HepG2 (cell line): Measurements from ENCODE around the gene OSBPL2. TPM values are rescaled to one million over a fixed set of nuclear protein-coding genes. Genes with fewer than 3 reads are reported as not detected.

Experiments
- ATAC-seq: fragments of 200-7000 bp; cut with Tn5 transposase; 3 replicates; pipeline ENCODE4 v1.9.1; 2020; ENCODE audit warnings: mild to moderate bottlenecking, moderate library complexity
- BruUV-seq: library from RNA; stranded (reverse); fragments of 400-500 nt; replicated peaks from 2 replicates; lab custom pipeline; 2021; lab: Mats Ljungman, UMichigan
- CTCF ChIA-PET: fragments of 300-600 bp; formaldehyde crosslinking; extraction: SDS; loops from one replicate; lab custom pipeline; 2021; ENCODE audit warnings: low total read pairs, inconsistent platforms, low intra/inter-chr PET ratio; lab: Yijun Ruan, JAX
- POLR2A ChIA-PET: fragments of 350-600 bp; sonication (Branson Sonifier 250); formaldehyde crosslinking; loops from one replicate; lab custom pipeline; 2020; ENCODE audit warnings: antibody characterized with exemption, inconsistent platforms; lab: Yijun Ruan, JAX
- DNase-seq: peaks from one replicate; pipeline ENCODE4 v3.0.0-alpha.2; 2015; ENCODE audit warnings: low spot score
- FAIRE-seq: peaks from 3 replicates; lab custom pipeline; 2011; peaks lifted over from hg19 to GRCh38; lab: Jason Lieb, UNC
- H2AFZ ChIP-seq: one replicate; pipeline ENCODE4 v1.6.1; 2011; ENCODE audit warnings: low read length, inconsistent platforms
- H3K27ac ChIP-seq: fragments of 300-600 bp; 3 replicates; pipeline ENCODE4 v1.8.0; 2011; ENCODE audit warnings: mixed run types, mild to moderate bottlenecking, mixed read lengths, low read length, inconsistent platforms; ENCODE audit not compliant: insufficient read depth; ENCODE audit errors: extremely low read length
- H3K27me3 ChIP-seq, 2 experiments: fragments of 200-600 bp in 1 of 2; 2 replicates in 1 of 2; 3 replicates in 1 of 2; pipeline versions ENCODE4 v1.6.0 to v1.8.0; 2011; ENCODE audit warnings: low read length in 2 of 2, mild to moderate bottlenecking in 2 of 2, moderate library complexity in 2 of 2, inconsistent platforms in 1 of 2; ENCODE audit not compliant: insufficient read depth in 2 of 2, control insufficient read depth in 1 of 2
- H3K36me3 ChIP-seq, 2 experiments: fragments of 200-600 bp in 1 of 2; replicated peaks in 1 of 2; 2 replicates in 1 of 2; 3 replicates in 1 of 2; pipeline versions ENCODE4 v1.5.1 to v1.8.0; 2011; ENCODE audit warnings: low read length in 2 of 2, inconsistent platforms in 1 of 2; ENCODE audit not compliant: insufficient read depth in 2 of 2, control insufficient read depth in 1 of 2
- H3K4me1 ChIP-seq: 2 replicates; pipeline ENCODE4 v1.5.1; 2012; ENCODE audit warnings: low read length, inconsistent platforms; ENCODE audit not compliant: insufficient read depth
- H3K4me2 ChIP-seq: 2 replicates; pipeline ENCODE4 v1.6.0; 2011; ENCODE audit warnings: low read depth, low read length, inconsistent platforms
- H3K4me3 ChIP-seq, 3 experiments: fragments of 200-600 bp in 1 of 3; sonication (generic), shearing (Covaris generic) in 1 of 3; replicated peaks in 1 of 3; 2 replicates each; pipeline ENCODE4 v1.5.1; 2011 to 2016; ENCODE audit warnings: low read length in 3 of 3, inconsistent platforms in 2 of 3, low read depth in 2 of 3, mild to moderate bottlenecking in 2 of 3, control low read depth in 1 of 3, mixed read lengths in 1 of 3; ENCODE audit not compliant: insufficient read depth in 1 of 3
- H3K79me2 ChIP-seq: one replicate; pipeline ENCODE4 v1.6.1; 2011; ENCODE audit warnings: low read length, inconsistent platforms; ENCODE audit not compliant: insufficient read depth
- H3K9ac ChIP-seq: 2 replicates; pipeline ENCODE4 v1.6.0; 2011; ENCODE audit warnings: mild to moderate bottlenecking, low read depth, low read length, inconsistent platforms; ENCODE audit not compliant: insufficient read depth
- H3K9me3 ChIP-seq: 2 replicates; pipeline ENCODE4 v1.5.1; 2012; ENCODE audit warnings: mild to moderate bottlenecking, low read length
- H4K20me1 ChIP-seq: 2 replicates; pipeline ENCODE4 v1.6.0; 2011; ENCODE audit warnings: inconsistent platforms, mild to moderate bottlenecking, low read length, moderate library complexity; ENCODE audit not compliant: insufficient read depth
- AGO2 ChIP-seq: fragments of 200-400 bp; formaldehyde crosslinking; optimal IDR thresholded peaks from 2 replicates; pipeline ENCODE3; 2017; ENCODE audit warnings: mild to moderate bottlenecking, low read depth, low read length, moderate library complexity
- ARNTL ChIP-seq: sonication (generic); formaldehyde crosslinking; IDR thresholded peaks from 2 replicates; pipeline ENCODE4 v1.4.0; 2020; ENCODE audit warnings: mild to moderate bottlenecking, missing genetic modification reagents
- ATF4 ChIP-seq, 2 experiments: fragments of 450-650 bp in 1 of 2; sonication (generic) in 1 of 2; formaldehyde crosslinking; IDR thresholded peaks; 2 replicates each; pipeline versions ENCODE4 v1.5.0 to v1.8.0; 2020 to 2022; ENCODE audit warnings: mild to moderate bottlenecking in 1 of 2, missing genetic modification reagents in 1 of 2
- GTF2F1 ChIP-seq: fragments of 150-350 bp; IDR thresholded peaks from 2 replicates; pipeline ENCODE4 v1.6.1; 2014; ENCODE audit warnings: low read length
- LCORL ChIP-seq, 2 experiments: fragments of 450-650 bp in 1 of 2; sonication (generic) in 1 of 2; formaldehyde crosslinking in 1 of 2; IDR thresholded peaks; 2 replicates each; pipeline versions ENCODE4 v1.5.0 to v1.6.1; 2017 to 2020; ENCODE audit warnings: antibody characterized with exemption in 1 of 2, missing genetic modification reagents in 1 of 2
- MAF1 ChIP-seq: sonication (generic); formaldehyde crosslinking; IDR thresholded peaks from 2 replicates; pipeline ENCODE4 v1.5.0; 2020; ENCODE audit warnings: missing genetic modification reagents, borderline replicate concordance
- PLSCR1 ChIP-seq: sonication (generic); formaldehyde crosslinking; IDR thresholded peaks from 2 replicates; pipeline ENCODE4 v1.5.0; 2020; ENCODE audit warnings: missing genetic modification reagents, mild to moderate bottlenecking, borderline replicate concordance
- SRSF1 ChIP-seq: fragments of 200-400 bp; formaldehyde crosslinking; optimal IDR thresholded peaks from 2 replicates; pipeline ENCODE3; 2017; ENCODE audit warnings: mild to moderate bottlenecking, low read depth, low read length, moderate library complexity
- TOE1 ChIP-seq: sonication (generic); formaldehyde crosslinking; IDR thresholded peaks from 2 replicates; pipeline ENCODE4 v1.4.0; 2020; ENCODE audit warnings: mild to moderate bottlenecking, missing genetic modification reagents
- U2AF1 ChIP-seq: fragments of 200-400 bp; formaldehyde crosslinking; optimal IDR thresholded peaks from 2 replicates; pipeline ENCODE3; 2017; ENCODE audit warnings: mild to moderate bottlenecking, low read depth, low read length
- ZC3H13 ChIP-seq: sonication (generic); formaldehyde crosslinking; IDR thresholded peaks from 2 replicates; pipeline ENCODE4 v1.8.1; 2023; ENCODE audit warnings: mild to moderate bottlenecking, missing genetic modification reagents, moderate library complexity
- ZFP1 ChIP-seq: IDR thresholded peaks from 2 replicates; pipeline ENCODE4 v1.6.1; 2016
- ZHX1 ChIP-seq: sonication (generic); formaldehyde crosslinking; IDR thresholded peaks from 2 replicates; pipeline ENCODE4 v1.8.1; 2022; ENCODE audit warnings: low read depth, mild to moderate bottlenecking, missing genetic modification reagents
- ZNF335 ChIP-seq: sonication (generic); formaldehyde crosslinking; IDR thresholded peaks from 2 replicates; pipeline ENCODE4 v1.4.0; 2020; ENCODE audit warnings: missing genetic modification reagents
- ZNF367 ChIP-seq: sonication (generic); formaldehyde crosslinking; IDR thresholded peaks from 2 replicates; pipeline ENCODE4 v1.4.0; 2020; ENCODE audit warnings: missing genetic modification reagents, borderline replicate concordance
- ZNF543 ChIP-seq: sonication (generic); formaldehyde crosslinking; IDR thresholded peaks from 2 replicates; pipeline ENCODE4 v1.4.0; 2020; ENCODE audit warnings: mild to moderate bottlenecking, missing genetic modification reagents
- ZNF678 ChIP-seq: sonication (generic); formaldehyde crosslinking; IDR thresholded peaks from 2 replicates; pipeline ENCODE4 v1.4.0; 2020; ENCODE audit warnings: mild to moderate bottlenecking, missing genetic modification reagents
- WGBS: methylation state at CpG from one replicate; pipeline ENCODE4 v1.1.6; 2017; ENCODE audit warnings: low lambda C conversion rate; 5-methylcytosine and 5-hydroxymethylcytosine counted together
- in situ Hi-C: cut with HindIII; loops from 2 replicates; pipeline ENCODE4 v1.10.0; 2017; ENCODE audit warnings: low pct_unique_long_range_greater_than_20kb; ENCODE audit not compliant: extremely low pct_ligation_motif_present
- intact Hi-C: fragments of 100-400 bp; cut with micrococcal nuclease; formaldehyde crosslinking; loops from one replicate; pipeline ENCODE4 v1.10.0; 2022; ENCODE audit not compliant: unreplicated experiment
- polyA plus RNA-seq, 8 experiments: library from polyadenylated mRNA; depleted of rRNA in 3 of 8; stranded (reverse) in 7 of 8; unstranded in 1 of 8; fragments of >200 nt; fragmentation: Illumina TruSeq in 4 of 8; extraction: Trizol in 4 of 8; gene quantifications; 2 replicates each; pipeline versions ENCODE4 v1.2.1 to v1.2.3, GENCODE V29; 2011 to 2016; ENCODE audit warnings: low read depth in 4 of 8, missing spikeins in 1 of 8, mixed read lengths in 1 of 8; ENCODE audit not compliant: insufficient read depth in 1 of 8
- total RNA-seq, 5 experiments: library from RNA; depleted of rRNA; stranded (reverse); fragments of >200 nt; fragmentation: Illumina TruSeq; extraction: Trizol; gene quantifications; 2 replicates each; pipeline ENCODE4 v1.2.3, GENCODE V29; 2016; ENCODE audit warnings: low read depth in 1 of 5
- TF ChIP-seq, protein P1 (sequence below): IDR thresholded peaks from 2 replicates; pipeline ENCODE4 v1.6.1; 2012; ENCODE audit warnings: low read length, improper control_type of control experiment

OSBPL2 gene
- total and polyA plus RNA-seq, 2 of the 13 experiments (the other 11 are each of a cell fraction or from before 2014, with no cell fraction given) = 18.5 to 37.4 TPM

DNA sequence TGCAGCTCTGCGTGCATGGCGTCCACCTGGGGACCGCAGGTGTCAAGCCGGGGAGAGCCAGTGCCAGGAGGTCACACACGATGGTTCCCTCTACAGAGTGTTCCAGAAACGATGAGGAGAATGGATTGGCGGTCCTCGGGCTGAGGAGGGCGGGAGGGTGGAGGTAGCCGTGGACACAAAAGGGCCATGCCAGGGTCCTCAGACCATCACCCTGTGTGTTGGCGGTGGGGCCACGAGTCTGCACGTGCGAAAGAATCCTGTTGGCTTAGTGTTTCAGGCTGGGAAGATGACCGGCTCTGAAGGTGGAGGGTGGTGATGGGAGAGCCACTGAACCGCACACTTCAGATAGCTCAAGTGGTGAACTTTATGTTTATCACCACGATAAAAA is 31.9 kb upstream of the OSBPL2 start:
- H3K27ac ChIP-seq = no peak overlapping the region
- no peak for ATAC-seq
- CTCF ChIA-PET = no interaction called here
- intact Hi-C loops = no loop called here
- 89% methylated on average over 17 of the region's 17 CpGs for WGBS
- TF ChIP-seq ARNTL (CRISPR knock-in tag) = no peak
- TF ChIP-seq ZNF335 (CRISPR knock-in tag) = no peak
- no peak for TF ChIP-seq ATF4 (CRISPR knock-in tag; IDR thresholded peaks at IDR 0.05)
- no peak for TF ChIP-seq ZHX1 (CRISPR knock-in tag)
- TF ChIP-seq ZC3H13 (CRISPR knock-in tag) = 0 out of 2 replicates have a peak, but pooled peaks have one; percentile 10
- no peak for TF ChIP-seq LCORL (IDR thresholded peaks at IDR 0.05)
- TF ChIP-seq LCORL (CRISPR knock-in tag; IDR thresholded peaks at IDR 0.05) = no peak
- TF ChIP-seq SRSF1 = peak; percentile 20
- TF ChIP-seq ZFP1 (CRISPR knock-in tag) = no peak
- no peak for TF ChIP-seq MAF1 (CRISPR knock-in tag)
- TF ChIP-seq PLSCR1 (CRISPR knock-in tag) = no peak
- no peak for TF ChIP-seq ZNF543 (CRISPR knock-in tag)
- no peak for TF ChIP-seq ZNF678 (CRISPR knock-in tag)
- TF ChIP-seq U2AF1 = no peak
- TF ChIP-seq TOE1 (CRISPR knock-in tag) = no peak
- TF ChIP-seq, protein P1, sequence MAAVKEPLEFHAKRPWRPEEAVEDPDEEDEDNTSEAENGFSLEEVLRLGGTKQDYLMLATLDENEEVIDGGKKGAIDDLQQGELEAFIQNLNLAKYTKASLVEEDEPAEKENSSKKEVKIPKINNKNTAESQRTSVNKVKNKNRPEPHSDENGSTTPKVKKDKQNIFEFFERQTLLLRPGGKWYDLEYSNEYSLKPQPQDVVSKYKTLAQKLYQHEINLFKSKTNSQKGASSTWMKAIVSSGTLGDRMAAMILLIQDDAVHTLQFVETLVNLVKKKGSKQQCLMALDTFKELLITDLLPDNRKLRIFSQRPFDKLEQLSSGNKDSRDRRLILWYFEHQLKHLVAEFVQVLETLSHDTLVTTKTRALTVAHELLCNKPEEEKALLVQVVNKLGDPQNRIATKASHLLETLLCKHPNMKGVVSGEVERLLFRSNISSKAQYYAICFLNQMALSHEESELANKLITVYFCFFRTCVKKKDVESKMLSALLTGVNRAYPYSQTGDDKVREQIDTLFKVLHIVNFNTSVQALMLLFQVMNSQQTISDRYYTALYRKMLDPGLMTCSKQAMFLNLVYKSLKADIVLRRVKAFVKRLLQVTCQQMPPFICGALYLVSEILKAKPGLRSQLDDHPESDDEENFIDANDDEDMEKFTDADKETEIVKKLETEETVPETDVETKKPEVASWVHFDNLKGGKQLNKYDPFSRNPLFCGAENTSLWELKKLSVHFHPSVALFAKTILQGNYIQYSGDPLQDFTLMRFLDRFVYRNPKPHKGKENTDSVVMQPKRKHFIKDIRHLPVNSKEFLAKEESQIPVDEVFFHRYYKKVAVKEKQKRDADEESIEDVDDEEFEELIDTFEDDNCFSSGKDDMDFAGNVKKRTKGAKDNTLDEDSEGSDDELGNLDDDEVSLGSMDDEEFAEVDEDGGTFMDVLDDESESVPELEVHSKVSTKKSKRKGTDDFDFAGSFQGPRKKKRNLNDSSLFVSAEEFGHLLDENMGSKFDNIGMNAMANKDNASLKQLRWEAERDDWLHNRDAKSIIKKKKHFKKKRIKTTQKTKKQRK = no peak
- TF ChIP-seq AGO2 = peak; percentile 8
- TF ChIP-seq GTF2F1 = no peak
- TF ChIP-seq ZNF367 = no peak
- peaks cover 13 to 20% of the 10 kb centered on the region in 2 experiments; a peak in 4 of 5 replicates for H3K27me3 ChIP-seq
- no peak overlapping the region for H3K4me3 ChIP-seq
- H3K9me3 ChIP-seq = no peaks in the 10 kb centered on the region
- peaks cover 7 to 11% of the 10 kb centered on the region in 2 experiments; a peak in 3 of 5 replicates for H3K36me3 ChIP-seq
- no peaks in the 10 kb centered on the region for H3K79me2 ChIP-seq
- H3K4me1 ChIP-seq = peaks cover 18% of the 10 kb centered on the region
- in situ Hi-C loops = no loop called here
- H2AFZ ChIP-seq = no peak overlapping the region
- H4K20me1 ChIP-seq = no peaks in the 10 kb centered on the region; the same call in 1 of the 2 replicates
- POLR2A ChIA-PET = no interaction called here
- H3K4me2 ChIP-seq = no peak overlapping the region
- FAIRE-seq = no peak
- BruUV-seq = no TSS peak
- DNase-seq = no peak
- H3K9ac ChIP-seq = no peak overlapping the region
